Measurements from ENCODE around the gene ITGB1. TPM values are rescaled to one million over a fixed set of nuclear protein-coding genes. Genes with fewer than 3 reads are reported as not detected.
"Not testable (repeated sequence)": the region's sequence is repeated elsewhere in the genome, so short reads cannot be mapped to it uniquely, and the experiment has no call there.

Gene ITGB1
- total RNA-seq, 1 donor from 2014 or later: 946 TPM

DNA sequence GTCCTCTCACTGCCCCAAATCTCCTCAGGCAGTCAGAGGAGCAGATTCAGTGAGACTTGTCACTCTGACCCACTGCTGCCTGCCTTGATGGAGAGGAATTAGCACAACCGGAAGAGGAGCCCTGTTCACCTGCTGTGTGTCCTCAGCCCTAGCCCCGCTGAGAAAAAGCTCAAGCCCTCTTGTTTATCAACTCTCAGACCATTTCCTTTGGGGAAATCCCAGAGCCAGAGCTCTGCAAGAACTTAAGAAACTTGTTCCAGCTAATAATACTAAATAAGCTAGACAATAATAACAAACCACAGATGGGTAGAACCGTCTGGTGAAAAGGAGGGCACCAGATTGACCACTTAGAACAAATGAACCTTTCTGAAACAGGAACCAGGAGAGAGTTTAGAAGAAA is 37.7 kb upstream of the ITGB1 start:
- peaks cover 5% of the 10 kb centered on the region for H3K36me3 Mint-ChIP-seq (ENCODE audit: unreplicated experiment)
- TF ChIP-seq, protein P1, sequence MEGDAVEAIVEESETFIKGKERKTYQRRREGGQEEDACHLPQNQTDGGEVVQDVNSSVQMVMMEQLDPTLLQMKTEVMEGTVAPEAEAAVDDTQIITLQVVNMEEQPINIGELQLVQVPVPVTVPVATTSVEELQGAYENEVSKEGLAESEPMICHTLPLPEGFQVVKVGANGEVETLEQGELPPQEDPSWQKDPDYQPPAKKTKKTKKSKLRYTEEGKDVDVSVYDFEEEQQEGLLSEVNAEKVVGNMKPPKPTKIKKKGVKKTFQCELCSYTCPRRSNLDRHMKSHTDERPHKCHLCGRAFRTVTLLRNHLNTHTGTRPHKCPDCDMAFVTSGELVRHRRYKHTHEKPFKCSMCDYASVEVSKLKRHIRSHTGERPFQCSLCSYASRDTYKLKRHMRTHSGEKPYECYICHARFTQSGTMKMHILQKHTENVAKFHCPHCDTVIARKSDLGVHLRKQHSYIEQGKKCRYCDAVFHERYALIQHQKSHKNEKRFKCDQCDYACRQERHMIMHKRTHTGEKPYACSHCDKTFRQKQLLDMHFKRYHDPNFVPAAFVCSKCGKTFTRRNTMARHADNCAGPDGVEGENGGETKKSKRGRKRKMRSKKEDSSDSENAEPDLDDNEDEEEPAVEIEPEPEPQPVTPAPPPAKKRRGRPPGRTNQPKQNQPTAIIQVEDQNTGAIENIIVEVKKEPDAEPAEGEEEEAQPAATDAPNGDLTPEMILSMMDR (IDR thresholded peaks at IDR 0.05): no peak
- H3K4me1 Mint-ChIP-seq (ENCODE audit: unreplicated experiment): peaks cover 27% of the 10 kb centered on the region
- no peaks in the 10 kb centered on the region for H3K27me3 Mint-ChIP-seq (ENCODE audit: unreplicated experiment)
- peaks cover 12% of the 10 kb centered on the region for H3K9me3 Mint-ChIP-seq (ENCODE audit: unreplicated experiment)
- H3K4me3 Mint-ChIP-seq (ENCODE audit: unreplicated experiment): no peak overlapping the region
- peak overlapping the region; percentile 33 for H3K27ac Mint-ChIP-seq (ENCODE audit: unreplicated experiment)
- DNase-seq (ENCODE audit: extremely low spot score, unreplicated experiment): no peak

DNA sequence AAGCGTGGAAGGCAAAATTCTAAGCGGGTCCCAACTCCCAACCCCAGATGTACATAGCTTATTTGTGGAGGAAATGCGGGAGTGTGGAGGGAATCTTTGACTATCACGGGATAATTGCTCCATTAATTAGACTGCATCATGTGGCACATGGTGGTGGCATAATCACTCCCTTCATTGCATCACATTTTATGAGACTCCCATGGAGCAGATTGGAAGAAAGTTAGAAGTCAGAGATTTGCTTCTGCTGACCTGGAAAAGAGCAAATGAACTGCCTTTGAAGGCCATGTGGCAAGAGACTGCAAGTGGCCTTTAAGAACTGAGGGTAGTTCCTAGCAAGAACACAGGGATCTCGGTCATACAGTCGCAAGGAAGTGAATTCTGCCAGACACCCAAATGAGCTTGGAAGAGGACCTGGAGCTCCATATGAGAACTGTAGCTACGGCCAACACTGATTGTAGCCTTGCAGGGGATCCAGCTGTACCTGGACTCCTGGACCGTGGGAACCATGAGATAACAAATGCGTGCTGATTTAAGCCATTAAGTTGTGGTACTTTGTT is 37.1 kb upstream of the ITGB1 start:
- Mint-ChIP-seq H3K9me3 (ENCODE audit: unreplicated experiment) (peaks cover 12% of the 10 kb centered on the region), H3K27ac (ENCODE audit: unreplicated experiment) (peak overlapping the region; percentile 33), H3K36me3 (ENCODE audit: unreplicated experiment) (peaks cover 5% of the 10 kb centered on the region), H3K4me3 (ENCODE audit: unreplicated experiment) (no peak overlapping the region), H3K4me1 (ENCODE audit: unreplicated experiment) (peaks cover 27% of the 10 kb centered on the region), H3K27me3 (ENCODE audit: unreplicated experiment) (no peaks in the 10 kb centered on the region)
- TF ChIP-seq, protein P1 (IDR thresholded peaks at IDR 0.05): no peak
- DNase-seq (ENCODE audit: extremely low spot score, unreplicated experiment): no peak

DNA sequence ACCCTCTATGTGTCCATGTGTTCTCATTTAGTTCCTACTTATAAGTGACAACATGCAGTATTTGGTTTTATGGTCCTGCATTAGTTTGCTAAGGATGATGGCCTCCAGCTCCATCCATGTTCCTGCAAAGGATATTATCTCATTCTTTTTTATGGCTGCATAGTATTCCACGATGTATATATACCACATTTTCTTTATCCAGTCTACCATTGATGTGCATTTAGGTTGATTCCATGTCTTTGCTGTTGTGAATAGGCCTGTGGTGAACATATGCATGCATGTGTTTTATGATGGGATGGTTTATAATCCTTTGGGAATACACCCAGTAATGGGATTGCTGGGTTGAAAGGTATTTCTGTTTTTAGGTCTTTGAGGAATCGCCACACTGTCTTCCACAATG is 36.6 kb upstream of the ITGB1 start:
- not testable (repeated sequence) for H3K27ac Mint-ChIP-seq (ENCODE audit: unreplicated experiment); DNase-seq (ENCODE audit: extremely low spot score, unreplicated experiment); H3K9me3 Mint-ChIP-seq (ENCODE audit: unreplicated experiment); H3K4me3 Mint-ChIP-seq (ENCODE audit: unreplicated experiment); H3K36me3 Mint-ChIP-seq (ENCODE audit: unreplicated experiment); H3K27me3 Mint-ChIP-seq (ENCODE audit: unreplicated experiment)
- peaks cover 27% of the 10 kb centered on the region for H3K4me1 Mint-ChIP-seq (ENCODE audit: unreplicated experiment)

DNA sequence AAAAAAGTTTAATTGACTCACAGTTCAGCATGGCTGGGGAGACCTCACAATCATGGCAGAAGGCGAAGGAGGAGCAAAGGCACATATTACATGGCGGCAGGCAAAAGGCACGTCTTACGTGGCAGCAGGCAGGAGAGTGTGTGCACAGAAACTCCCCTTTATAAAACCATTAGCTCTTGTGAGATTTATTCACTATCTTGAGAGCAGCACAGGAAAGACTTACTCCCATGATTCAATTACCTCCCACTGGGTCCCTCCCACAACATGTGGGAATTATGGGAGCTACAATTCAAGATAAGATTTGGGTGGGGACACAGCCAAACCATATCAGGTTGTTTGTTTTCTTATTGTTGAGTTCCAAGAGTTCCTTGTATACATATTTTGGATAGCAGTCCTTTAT is 34.3 kb upstream of the ITGB1 start:
- not testable (repeated sequence) for H3K9me3 Mint-ChIP-seq (ENCODE audit: unreplicated experiment); H3K36me3 Mint-ChIP-seq (ENCODE audit: unreplicated experiment); H3K27me3 Mint-ChIP-seq (ENCODE audit: unreplicated experiment); DNase-seq (ENCODE audit: extremely low spot score, unreplicated experiment); H3K4me3 Mint-ChIP-seq (ENCODE audit: unreplicated experiment)
- peak overlapping the region; percentile 41 for H3K27ac Mint-ChIP-seq (ENCODE audit: unreplicated experiment)
- H3K4me1 Mint-ChIP-seq (ENCODE audit: unreplicated experiment): peaks cover 27% of the 10 kb centered on the region

DNA sequence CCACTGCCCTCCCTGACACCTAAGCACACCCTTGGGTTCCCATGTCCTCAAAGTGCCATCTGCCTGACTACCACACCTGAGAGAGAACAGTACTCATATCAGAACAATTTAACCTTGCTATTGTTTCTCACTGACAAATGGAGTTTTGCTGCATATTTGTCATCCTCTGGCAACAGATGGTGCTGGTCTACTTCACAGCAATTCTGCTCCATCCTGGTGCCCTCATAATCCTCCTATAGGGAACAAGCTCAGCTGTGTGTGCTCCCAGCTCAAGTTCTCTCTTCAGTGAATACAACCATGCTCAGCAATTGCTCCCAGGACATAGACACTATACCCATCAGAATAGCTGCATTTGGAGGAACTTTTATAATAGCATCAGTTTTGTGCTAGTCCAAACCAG is 32.8 kb upstream of the ITGB1 start:
- H3K4me3 Mint-ChIP-seq (ENCODE audit: unreplicated experiment): no peak overlapping the region
- peaks cover 25% of the 10 kb centered on the region for H3K4me1 Mint-ChIP-seq (ENCODE audit: unreplicated experiment)
- TF ChIP-seq, protein P1 (IDR thresholded peaks at IDR 0.05): no peak
- H3K36me3 Mint-ChIP-seq (ENCODE audit: unreplicated experiment): no peaks in the 10 kb centered on the region
- no peak overlapping the region for H3K27ac Mint-ChIP-seq (ENCODE audit: unreplicated experiment)
- no peak for DNase-seq (ENCODE audit: extremely low spot score, unreplicated experiment)
- H3K9me3 Mint-ChIP-seq (ENCODE audit: unreplicated experiment): peaks cover 4% of the 10 kb centered on the region
- H3K27me3 Mint-ChIP-seq (ENCODE audit: unreplicated experiment): no peaks in the 10 kb centered on the region

DNA sequence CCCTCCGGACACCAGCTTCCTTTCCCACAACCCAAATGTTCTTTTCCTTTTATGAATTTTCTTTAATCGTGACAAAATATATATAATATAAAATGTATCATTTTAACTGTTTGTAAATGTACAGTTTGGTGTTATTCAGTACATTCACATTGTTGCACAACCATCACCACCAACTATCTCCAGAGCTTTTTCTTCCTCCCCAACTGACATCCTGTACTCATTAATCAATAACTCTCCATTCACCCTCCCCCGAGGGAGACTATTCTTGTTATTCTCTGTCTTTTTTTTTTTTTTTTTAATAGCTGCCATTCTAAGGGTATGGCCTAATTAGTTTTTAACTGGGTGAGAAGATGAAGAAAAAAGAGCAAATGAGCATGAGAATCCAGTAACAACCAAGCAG is 30.6 kb upstream of the ITGB1 start:
- H3K36me3 Mint-ChIP-seq (ENCODE audit: unreplicated experiment): no peaks in the 10 kb centered on the region
- TF ChIP-seq, protein P1 (IDR thresholded peaks at IDR 0.05): no peak
- no peak overlapping the region for H3K27ac Mint-ChIP-seq (ENCODE audit: unreplicated experiment)
- no peak for DNase-seq (ENCODE audit: extremely low spot score, unreplicated experiment)
- no peaks in the 10 kb centered on the region for H3K27me3 Mint-ChIP-seq (ENCODE audit: unreplicated experiment)
- H3K4me3 Mint-ChIP-seq (ENCODE audit: unreplicated experiment): no peak overlapping the region
- peaks cover 36% of the 10 kb centered on the region for H3K4me1 Mint-ChIP-seq (ENCODE audit: unreplicated experiment)
- H3K9me3 Mint-ChIP-seq (ENCODE audit: unreplicated experiment): peaks cover 4% of the 10 kb centered on the region
